WTC11 (cell line): ENCODE data around the gene ASB13. TPM values are rescaled to one million over a fixed set of nuclear protein-coding genes. Genes with fewer than 3 reads are reported as not detected.

ENCODE experiments used
- ATAC-seq: fragments of 200-7000 bp; cut with Tn5 transposase; 2 replicates; pipeline ENCODE4 v1.10.0; 2021; ENCODE audit warnings: mild to moderate bottlenecking, moderate library complexity
- CTCF ChIA-PET: fragments of 300-600 bp; sonication (Branson Sonifier 250); formaldehyde crosslinking; loops from one replicate; lab custom pipeline; 2021; ENCODE audit warnings: antibody characterized with exemption; lab: Charles Lee
- POLR2A ChIA-PET: fragments of 350-600 bp; sonication (Branson Sonifier 250); formaldehyde crosslinking; loops from one replicate; lab custom pipeline; 2021; ENCODE audit warnings: antibody characterized with exemption; lab: Charles Lee
- DNase-seq: peaks from one replicate; pipeline ENCODE4 v3.0.0; 2021; ENCODE audit warnings: low spot score
- H3K27ac Mint-ChIP-seq: 2 replicates; pipeline ENCODE4 v1.8.0; 2021; ENCODE audit warnings: mixed read lengths
- H3K27me3 Mint-ChIP-seq: 2 replicates; pipeline ENCODE4 v1.8.0; 2021; ENCODE audit warnings: low read depth, mild to moderate bottlenecking, moderate library complexity, mixed read lengths
- H3K36me3 Mint-ChIP-seq: 2 replicates; pipeline ENCODE4 v1.8.0; 2021; ENCODE audit warnings: mixed read lengths
- H3K4me1 Mint-ChIP-seq: 2 replicates; pipeline ENCODE4 v1.8.0; 2022; ENCODE audit warnings: mixed read lengths
- H3K4me3 Mint-ChIP-seq: 2 replicates; pipeline ENCODE4 v1.8.0; 2021; ENCODE audit warnings: mild to moderate bottlenecking, moderate library complexity, mixed read lengths
- H3K9me3 Mint-ChIP-seq: 2 replicates; pipeline ENCODE4 v1.8.0; 2021; ENCODE audit warnings: mixed read lengths
- ATF1 ChIP-seq: sonication (generic); formaldehyde crosslinking; IDR thresholded peaks from 2 replicates; pipeline ENCODE4 v1.8.1; 2023; ENCODE audit warnings: mild to moderate bottlenecking, moderate library complexity, missing genetic modification reagents
- CBFB ChIP-seq: sonication (generic); formaldehyde crosslinking; IDR thresholded peaks from 2 replicates; pipeline ENCODE4 v1.8.1; 2022; ENCODE audit warnings: mild to moderate bottlenecking, low read depth, missing genetic modification reagents
- CTCF ChIP-seq: fragments of 200-600 bp; IDR thresholded peaks from 2 replicates; pipeline ENCODE4 v1.8.0; 2022; ENCODE audit warnings: antibody characterized with exemption
- ELF4 ChIP-seq: sonication (generic); formaldehyde crosslinking; IDR thresholded peaks from 2 replicates; pipeline ENCODE4 v1.8.1; 2022; ENCODE audit warnings: low read depth, mild to moderate bottlenecking, moderate library complexity, missing genetic modification reagents
- ESRRA ChIP-seq: sonication (generic); formaldehyde crosslinking; IDR thresholded peaks from 2 replicates; pipeline ENCODE4 v1.8.1; 2022; ENCODE audit warnings: mild to moderate bottlenecking, missing genetic modification reagents, borderline replicate concordance
- HMGA2 ChIP-seq: fragments of 250-450 bp; sonication (Bioruptor Pico); IDR thresholded peaks from 2 replicates; pipeline ENCODE4 v1.4.0; 2021; ENCODE audit warnings: mild to moderate bottlenecking, moderate library complexity
- IRF2 ChIP-seq: sonication (generic); formaldehyde crosslinking; IDR thresholded peaks from 2 replicates; pipeline ENCODE4 v1.8.0; 2022; ENCODE audit warnings: low read depth, missing genetic modification reagents, borderline replicate concordance
- MLX ChIP-seq: sonication (generic); formaldehyde crosslinking; IDR thresholded peaks from 2 replicates; pipeline ENCODE4 v1.8.1; 2023; ENCODE audit warnings: mild to moderate bottlenecking, missing genetic modification reagents, moderate library complexity
- MYBL2 ChIP-seq: sonication (generic); formaldehyde crosslinking; IDR thresholded peaks from 2 replicates; pipeline ENCODE4 v1.8.1; 2023; ENCODE audit warnings: mild to moderate bottlenecking, moderate library complexity, missing genetic modification reagents
- NFATC4 ChIP-seq: fragments of 250-450 bp; sonication (Bioruptor Pico); IDR thresholded peaks from 2 replicates; pipeline ENCODE4 v1.9.0; 2021; ENCODE audit warnings: mild to moderate bottlenecking
- NFYB ChIP-seq: sonication (generic); formaldehyde crosslinking; conservative IDR thresholded peaks from 2 replicates; pipeline ENCODE4 v1.8.0; 2022; ENCODE audit warnings: low read depth, missing genetic modification reagents
- NR1H2 ChIP-seq: sonication (generic); formaldehyde crosslinking; IDR thresholded peaks from 2 replicates; pipeline ENCODE4 v1.9.0; 2021; ENCODE audit warnings: mild to moderate bottlenecking, moderate library complexity, missing genetic modification reagents
- PRDM15 ChIP-seq: sonication (generic); formaldehyde crosslinking; IDR thresholded peaks from 2 replicates; pipeline ENCODE4 v1.8.0; 2022; ENCODE audit warnings: missing genetic modification reagents
- SMAD4 ChIP-seq: sonication (generic); formaldehyde crosslinking; IDR thresholded peaks from 2 replicates; pipeline ENCODE4 v1.8.0; 2022; ENCODE audit warnings: mild to moderate bottlenecking, missing genetic modification reagents
- SOX15 ChIP-seq: fragments of 250-450 bp; sonication (Bioruptor Pico); IDR thresholded peaks from 2 replicates; pipeline ENCODE4 v1.9.0; 2021; ENCODE audit warnings: mild to moderate bottlenecking
- TCF7 ChIP-seq: sonication (generic); formaldehyde crosslinking; IDR thresholded peaks from 2 replicates; pipeline ENCODE4 v1.8.0; 2022; ENCODE audit warnings: mild to moderate bottlenecking, low read depth, missing genetic modification reagents, moderate library complexity
- TEAD1 ChIP-seq: sonication (generic); formaldehyde crosslinking; IDR thresholded peaks from 2 replicates; pipeline ENCODE4 v1.8.0; 2022; ENCODE audit warnings: mild to moderate bottlenecking, missing genetic modification reagents
- TEAD4 ChIP-seq: sonication (generic); formaldehyde crosslinking; IDR thresholded peaks from 2 replicates; pipeline ENCODE4 v1.8.0; 2022; ENCODE audit warnings: mild to moderate bottlenecking, missing genetic modification reagents
- ZMAT4 ChIP-seq: fragments of 250-450 bp; sonication (Bioruptor Pico); IDR thresholded peaks from 2 replicates; pipeline ENCODE4 v1.9.0; 2021; ENCODE audit warnings: mild to moderate bottlenecking
- ZNF416 ChIP-seq: fragments of 250-450 bp; sonication (Bioruptor Pico); IDR thresholded peaks from 2 replicates; pipeline ENCODE4 v1.9.0; 2021; ENCODE audit warnings: mild to moderate bottlenecking, inconsistent platforms
- ZNF425 ChIP-seq: fragments of 250-450 bp; sonication (Bioruptor Pico); conservative IDR thresholded peaks from 2 replicates; pipeline ENCODE4 v1.9.0; 2021; ENCODE audit warnings: mild to moderate bottlenecking
- ZNF671 ChIP-seq: fragments of 250-450 bp; sonication (Bioruptor Pico); IDR thresholded peaks from 2 replicates; pipeline ENCODE4 v1.8.0; 2021; ENCODE audit warnings: mild to moderate bottlenecking
- total RNA-seq: library from RNA; stranded (reverse); gene quantifications from 3 replicates; pipeline ENCODE4 v1.2.3, GENCODE V29; 2021
- TF ChIP-seq, protein P1 (sequence below): sonication (generic); formaldehyde crosslinking; IDR thresholded peaks from 2 replicates; pipeline ENCODE4 v1.8.1; 2022; ENCODE audit warnings: mild to moderate bottlenecking, moderate library complexity, missing genetic modification reagents
- TF ChIP-seq, protein P2 (sequence below): sonication (generic); formaldehyde crosslinking; IDR thresholded peaks from 2 replicates; pipeline ENCODE4 v1.8.1; 2022; ENCODE audit warnings: low read depth, mild to moderate bottlenecking, moderate library complexity, missing genetic modification reagents, borderline replicate concordance
- TF ChIP-seq, protein P3 (sequence below): sonication (generic); formaldehyde crosslinking; IDR thresholded peaks from 2 replicates; pipeline ENCODE4 v1.8.0; 2023; ENCODE audit warnings: missing genetic modification reagents

The ASB13 gene
- total RNA-seq, 1 experiment from 2014 or later, result 23.4 TPM

- no peak for TF ChIP-seq ZNF425 (CRISPR knock-in tag)
- TF ChIP-seq TEAD4 (CRISPR knock-in tag), result no peak
- TF ChIP-seq SMAD4, result no peak
- no peak for TF ChIP-seq NFYB (CRISPR knock-in tag)
- TF ChIP-seq HMGA2 (CRISPR knock-in tag), result no peak
- TF ChIP-seq MLX (CRISPR knock-in tag), result no peak
- no peak for TF ChIP-seq TCF7 (CRISPR knock-in tag)
- TF ChIP-seq ELF4, result no peak
- no peak for TF ChIP-seq MYBL2
- no peak for TF ChIP-seq ATF1
- no peak for TF ChIP-seq IRF2
Measured at GRCh38 chr10:5607594-5607993, 58.8 kb downstream of the ASB13 start (continued).

DNA sequence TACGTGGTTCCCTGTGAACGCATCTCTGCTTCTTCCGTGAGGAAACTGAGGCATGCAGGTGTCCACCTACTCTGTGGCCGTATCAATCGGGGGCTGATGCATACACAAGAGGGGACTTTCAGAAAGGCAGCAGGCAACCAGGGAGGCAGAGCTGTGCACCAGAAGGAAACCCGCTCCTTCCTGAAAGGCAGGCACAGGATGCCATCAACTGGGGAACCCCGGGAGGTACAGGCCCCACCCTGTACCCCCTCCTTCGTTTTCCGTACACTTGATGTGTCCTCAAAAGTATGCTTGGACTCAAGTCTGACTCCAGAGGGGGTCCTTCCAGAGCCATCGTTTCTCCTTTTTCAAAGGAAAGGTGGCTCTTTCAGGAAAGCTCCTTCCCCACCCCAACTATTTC lies 59.5 kb downstream of the ASB13 start:
- TF ChIP-seq CBFB (no peak), TEAD1 (CRISPR knock-in tag) (no peak), ZMAT4 (CRISPR knock-in tag) (no peak), CTCF (no peak), PRDM15 (CRISPR knock-in tag) (no peak), NFATC4 (CRISPR knock-in tag) (no peak)
- TF ChIP-seq, all 79 proteins: peak for 0
- peaks cover 10% of the 10 kb centered on the region for H3K9me3 Mint-ChIP-seq
- no peaks in the 10 kb centered on the region; the same call in 1 of the 2 replicates for H3K27me3 Mint-ChIP-seq
- H3K36me3 Mint-ChIP-seq, result no peaks in the 10 kb centered on the region
- no peak overlapping the region for H3K4me3 Mint-ChIP-seq
- DNase-seq (no peak), ATAC-seq (no peak)
- ChIA-PET CTCF (no interaction called here), POLR2A (no interaction called here)
- H3K27ac Mint-ChIP-seq, result no peak overlapping the region
- no peaks in the 10 kb centered on the region; the same call in 1 of the 2 replicates for H3K4me1 Mint-ChIP-seq

- no peak overlapping the region for H3K27ac Mint-ChIP-seq
- H3K27me3 Mint-ChIP-seq, result no peaks in the 10 kb centered on the region; the same call in 1 of the 2 replicates
- no peak for DNase-seq
- POLR2A ChIA-PET, result no interaction called here
- H3K9me3 Mint-ChIP-seq, result peaks cover 10% of the 10 kb centered on the region
- no peaks in the 10 kb centered on the region; the same call in 1 of the 2 replicates for H3K4me1 Mint-ChIP-seq
- H3K36me3 Mint-ChIP-seq, result no peaks in the 10 kb centered on the region
- CTCF ChIA-PET, result no interaction called here
- no peak overlapping the region for H3K4me3 Mint-ChIP-seq
- ATAC-seq, result no peak
- no peak for TF ChIP-seq ZNF416 (CRISPR knock-in tag)
- no peak for TF ChIP-seq SOX15 (CRISPR knock-in tag)
- no peak for TF ChIP-seq TEAD1 (CRISPR knock-in tag)
- no peak for TF ChIP-seq NR1H2 (CRISPR knock-in tag)
- TF ChIP-seq, protein P1, sequence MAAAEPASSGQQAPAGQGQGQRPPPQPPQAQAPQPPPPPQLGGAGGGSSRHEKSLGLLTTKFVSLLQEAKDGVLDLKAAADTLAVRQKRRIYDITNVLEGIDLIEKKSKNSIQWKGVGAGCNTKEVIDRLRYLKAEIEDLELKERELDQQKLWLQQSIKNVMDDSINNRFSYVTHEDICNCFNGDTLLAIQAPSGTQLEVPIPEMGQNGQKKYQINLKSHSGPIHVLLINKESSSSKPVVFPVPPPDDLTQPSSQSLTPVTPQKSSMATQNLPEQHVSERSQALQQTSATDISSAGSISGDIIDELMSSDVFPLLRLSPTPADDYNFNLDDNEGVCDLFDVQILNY (CRISPR knock-in tag), result no peak
- no peak for TF ChIP-seq HMGA2 (CRISPR knock-in tag)
- TF ChIP-seq, protein P2, sequence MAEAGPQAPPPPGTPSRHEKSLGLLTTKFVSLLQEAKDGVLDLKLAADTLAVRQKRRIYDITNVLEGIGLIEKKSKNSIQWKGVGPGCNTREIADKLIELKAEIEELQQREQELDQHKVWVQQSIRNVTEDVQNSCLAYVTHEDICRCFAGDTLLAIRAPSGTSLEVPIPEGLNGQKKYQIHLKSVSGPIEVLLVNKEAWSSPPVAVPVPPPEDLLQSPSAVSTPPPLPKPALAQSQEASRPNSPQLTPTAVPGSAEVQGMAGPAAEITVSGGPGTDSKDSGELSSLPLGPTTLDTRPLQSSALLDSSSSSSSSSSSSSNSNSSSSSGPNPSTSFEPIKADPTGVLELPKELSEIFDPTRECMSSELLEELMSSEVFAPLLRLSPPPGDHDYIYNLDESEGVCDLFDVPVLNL, result no peak
- no peak for TF ChIP-seq ELF4
- TF ChIP-seq, protein P3, sequence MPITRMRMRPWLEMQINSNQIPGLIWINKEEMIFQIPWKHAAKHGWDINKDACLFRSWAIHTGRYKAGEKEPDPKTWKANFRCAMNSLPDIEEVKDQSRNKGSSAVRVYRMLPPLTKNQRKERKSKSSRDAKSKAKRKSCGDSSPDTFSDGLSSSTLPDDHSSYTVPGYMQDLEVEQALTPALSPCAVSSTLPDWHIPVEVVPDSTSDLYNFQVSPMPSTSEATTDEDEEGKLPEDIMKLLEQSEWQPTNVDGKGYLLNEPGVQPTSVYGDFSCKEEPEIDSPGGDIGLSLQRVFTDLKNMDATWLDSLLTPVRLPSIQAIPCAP (CRISPR knock-in tag), result no peak
- TF ChIP-seq ZNF671 (CRISPR knock-in tag), result no peak
- TF ChIP-seq ESRRA (CRISPR knock-in tag), result no peak
Measured at GRCh38 chr10:5606321-5606720, 60.1 kb downstream of the ASB13 start.
